ENCODE results near the gene ENTPD8. TPM values are rescaled to one million over a fixed set of nuclear protein-coding genes. Genes with fewer than 3 reads are reported as not detected.
"Not testable (repeated sequence)": the region's sequence is repeated elsewhere in the genome, so short reads cannot be mapped to it uniquely, and the experiment has no call there.

ENTPD8 gene
- total RNA-seq, 1 donor from 2014 or later = 0.05 TPM

DNA sequence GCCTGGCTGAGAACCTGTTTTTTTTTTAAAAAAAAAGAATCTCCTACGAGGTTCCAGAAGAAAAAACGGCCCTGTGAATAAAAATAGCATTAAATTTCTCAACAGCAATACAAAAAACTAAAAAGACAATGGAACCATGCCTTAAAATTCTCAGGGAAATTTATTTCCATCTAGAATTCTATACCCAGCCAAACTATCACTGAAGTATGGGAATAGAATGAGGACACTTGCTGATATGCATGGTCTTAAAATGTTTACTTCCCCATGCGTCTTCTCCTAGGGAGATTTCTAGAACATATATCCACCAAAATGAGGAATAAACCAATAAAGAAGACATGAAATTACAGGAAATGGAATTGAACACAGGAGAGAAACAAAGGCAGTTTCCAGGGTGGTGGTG, 34.5 kb upstream of the ENTPD8 start:
- no peak for DNase-seq (ENCODE audit: low read depth)

GRCh38 chr9:137474271-137474670, 33.1 kb upstream of the ENTPD8 start:
- DNase-seq (ENCODE audit: low read depth) = no peak

DNA sequence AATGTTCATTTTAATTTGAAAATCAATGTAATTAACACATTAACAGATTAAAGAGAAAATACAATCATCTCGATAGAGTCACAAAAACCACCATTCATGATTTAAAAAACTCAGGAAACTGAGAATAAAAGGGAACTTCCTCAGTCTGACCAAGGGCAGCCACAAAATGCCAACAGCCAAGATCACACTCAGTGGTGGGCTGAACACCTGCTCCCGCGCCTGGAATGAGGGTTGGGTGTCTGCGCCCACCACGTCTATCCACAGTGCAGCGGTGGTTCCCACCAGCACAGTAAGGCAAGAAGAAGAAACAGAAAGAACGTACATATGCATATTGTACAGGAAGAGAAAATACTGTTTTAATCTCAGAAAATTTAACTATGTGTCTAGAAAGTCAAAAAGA, 29.6 kb upstream of the ENTPD8 start:
- no peak for DNase-seq (ENCODE audit: low read depth)

- DNase-seq (ENCODE audit: low read depth) = no peak
These were observed 26.7 kb upstream of the ENTPD8 start for GRCh38 chr9:137467896-137468295.

- no peak for DNase-seq (ENCODE audit: low read depth)
These were observed 26.0 kb upstream of the ENTPD8 start for GRCh38 chr9:137467161-137467581.

- DNase-seq (ENCODE audit: low read depth) = not testable (repeated sequence)
These were observed 25.4 kb upstream of the ENTPD8 start for GRCh38 chr9:137466389-137467085.

DNA sequence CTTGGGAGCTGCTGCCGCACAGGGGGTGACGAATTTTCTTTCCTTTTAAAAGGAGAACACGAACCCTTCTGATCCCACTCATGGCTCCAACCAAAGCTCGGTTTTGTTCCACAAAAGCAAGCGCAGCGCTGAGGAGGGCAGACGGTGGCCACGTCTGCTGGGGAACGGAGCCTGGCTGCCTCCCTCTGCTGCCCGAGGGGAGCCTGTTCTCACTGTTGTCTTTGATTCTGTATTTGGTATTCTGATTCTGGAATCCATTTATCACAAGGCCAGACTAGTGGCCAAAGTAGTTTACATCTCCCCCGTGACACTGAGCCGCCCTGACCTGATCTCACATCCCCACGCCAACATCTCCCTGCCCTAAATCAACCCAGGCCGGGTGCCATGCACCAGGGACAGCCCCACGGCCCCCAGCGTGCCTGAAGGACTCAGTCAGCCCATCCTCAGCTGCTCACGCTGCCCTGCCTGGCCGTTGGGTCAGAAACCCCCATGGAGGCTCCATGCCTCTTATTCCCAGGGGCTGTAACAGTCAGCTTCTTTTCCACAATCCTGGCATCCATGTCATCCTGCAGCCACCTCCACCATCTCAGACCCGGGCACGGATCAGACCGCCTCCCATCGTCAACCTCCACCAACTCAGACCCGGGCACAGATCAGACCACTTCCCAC, 24.7 kb upstream of the ENTPD8 start:
- no peak for DNase-seq (ENCODE audit: low read depth)

DNA sequence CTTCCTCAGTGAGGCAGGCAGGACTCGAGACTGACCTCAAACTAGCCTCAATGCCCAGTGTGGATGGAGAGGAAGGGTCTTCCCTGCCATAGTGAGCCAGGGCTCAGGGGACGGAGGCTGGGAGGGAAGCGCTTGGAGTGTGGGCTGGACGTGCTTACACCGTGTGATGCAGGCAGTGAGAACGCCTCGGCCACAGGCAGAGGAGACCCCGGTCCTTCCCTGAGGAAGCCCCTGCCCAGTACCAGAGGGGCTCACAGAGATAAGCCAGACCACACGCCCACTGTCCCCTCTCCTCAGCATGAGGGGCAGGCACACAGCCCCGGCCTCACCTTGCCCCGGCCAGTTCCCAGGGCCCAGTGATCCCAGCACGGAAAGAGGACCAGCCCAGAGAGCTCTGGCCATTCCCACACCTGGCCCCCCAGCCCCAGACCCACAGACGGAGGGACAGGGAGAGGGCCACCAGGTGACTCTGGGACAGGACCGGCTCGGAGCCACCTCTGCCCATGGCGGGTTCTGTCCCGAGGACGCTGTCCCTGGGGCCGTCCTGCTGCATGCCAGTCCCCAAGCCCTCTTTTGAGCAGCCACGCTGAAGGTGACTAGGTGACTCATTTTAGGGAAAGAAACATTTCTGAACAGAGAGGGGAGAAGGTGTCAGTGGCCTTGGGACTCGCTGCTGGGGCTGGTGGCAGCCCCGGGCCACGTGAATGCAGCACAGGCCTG, 24.0 kb upstream of the ENTPD8 start:
- DNase-seq (ENCODE audit: low read depth) = no peak

- DNase-seq (ENCODE audit: low read depth) = no peak
These were observed 23.3 kb upstream of the ENTPD8 start for GRCh38 chr9:137464291-137464999.

DNA sequence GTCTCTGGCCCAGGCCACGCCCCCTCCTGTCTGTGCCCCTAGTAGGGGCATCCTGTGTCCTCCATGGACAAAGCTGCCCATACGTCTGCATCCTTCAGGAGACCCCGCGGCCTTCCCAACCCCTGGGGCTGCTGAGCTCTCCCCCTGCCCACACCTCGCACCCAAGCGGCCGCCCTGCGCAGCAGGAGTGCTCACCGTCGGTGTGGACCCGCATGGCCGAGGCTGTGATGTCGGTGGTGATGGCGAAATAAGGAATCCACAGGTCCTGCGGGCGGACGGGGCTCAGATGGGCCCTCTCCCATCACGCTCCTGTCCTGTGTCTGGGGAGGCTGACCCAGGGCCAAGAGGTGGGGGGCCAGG, 22.8 kb upstream of the ENTPD8 start:
- DNase-seq (ENCODE audit: low read depth) = no peak

- DNase-seq (ENCODE audit: low read depth) = no peak
These were observed 22.1 kb upstream of the ENTPD8 start for GRCh38 chr9:137462986-137463930.

- DNase-seq (ENCODE audit: low read depth) = no peak
These were observed 21.3 kb upstream of the ENTPD8 start for GRCh38 chr9:137462396-137462985.

DNA sequence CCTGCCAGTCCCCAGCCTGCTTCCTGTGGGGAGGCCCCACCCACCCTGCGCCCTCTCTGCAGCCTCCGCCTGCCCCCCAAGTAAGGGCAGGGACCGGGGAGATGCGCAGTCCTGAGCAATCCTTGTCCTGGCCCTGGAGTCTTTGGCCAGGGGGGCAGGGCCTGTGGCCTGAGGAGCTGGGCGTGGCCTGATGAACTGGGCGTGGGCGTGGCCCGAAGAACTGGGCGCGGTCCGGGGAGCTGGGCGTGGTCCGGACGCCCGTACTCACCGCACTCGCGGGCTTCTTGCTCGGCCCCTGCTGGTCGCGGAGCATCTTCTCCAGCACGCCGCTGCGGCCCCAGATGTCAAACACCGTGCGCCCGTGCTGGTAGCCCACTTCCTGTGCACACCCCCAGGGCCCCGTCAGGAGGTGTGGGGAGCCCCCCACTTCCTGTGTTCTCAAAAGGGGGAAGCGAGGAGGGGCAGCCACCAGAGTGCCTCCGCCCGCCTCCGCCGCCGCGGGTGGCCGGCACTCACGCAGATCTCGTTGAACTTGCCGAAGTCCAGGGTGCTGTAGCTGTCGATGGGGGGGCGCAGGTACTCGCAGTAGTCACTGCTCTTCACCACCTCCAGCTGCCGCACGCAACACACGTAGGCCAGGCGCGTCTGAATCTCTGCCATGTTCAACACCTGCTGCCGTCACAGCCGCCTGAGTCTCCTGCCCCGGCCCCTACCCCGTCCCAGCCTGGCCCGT, 20.7 kb upstream of the ENTPD8 start:
- DNase-seq (ENCODE audit: low read depth) = no peak

- DNase-seq (ENCODE audit: low read depth) = no peak
These were observed 20.1 kb upstream of the ENTPD8 start for GRCh38 chr9:137461316-137461662.

DNA sequence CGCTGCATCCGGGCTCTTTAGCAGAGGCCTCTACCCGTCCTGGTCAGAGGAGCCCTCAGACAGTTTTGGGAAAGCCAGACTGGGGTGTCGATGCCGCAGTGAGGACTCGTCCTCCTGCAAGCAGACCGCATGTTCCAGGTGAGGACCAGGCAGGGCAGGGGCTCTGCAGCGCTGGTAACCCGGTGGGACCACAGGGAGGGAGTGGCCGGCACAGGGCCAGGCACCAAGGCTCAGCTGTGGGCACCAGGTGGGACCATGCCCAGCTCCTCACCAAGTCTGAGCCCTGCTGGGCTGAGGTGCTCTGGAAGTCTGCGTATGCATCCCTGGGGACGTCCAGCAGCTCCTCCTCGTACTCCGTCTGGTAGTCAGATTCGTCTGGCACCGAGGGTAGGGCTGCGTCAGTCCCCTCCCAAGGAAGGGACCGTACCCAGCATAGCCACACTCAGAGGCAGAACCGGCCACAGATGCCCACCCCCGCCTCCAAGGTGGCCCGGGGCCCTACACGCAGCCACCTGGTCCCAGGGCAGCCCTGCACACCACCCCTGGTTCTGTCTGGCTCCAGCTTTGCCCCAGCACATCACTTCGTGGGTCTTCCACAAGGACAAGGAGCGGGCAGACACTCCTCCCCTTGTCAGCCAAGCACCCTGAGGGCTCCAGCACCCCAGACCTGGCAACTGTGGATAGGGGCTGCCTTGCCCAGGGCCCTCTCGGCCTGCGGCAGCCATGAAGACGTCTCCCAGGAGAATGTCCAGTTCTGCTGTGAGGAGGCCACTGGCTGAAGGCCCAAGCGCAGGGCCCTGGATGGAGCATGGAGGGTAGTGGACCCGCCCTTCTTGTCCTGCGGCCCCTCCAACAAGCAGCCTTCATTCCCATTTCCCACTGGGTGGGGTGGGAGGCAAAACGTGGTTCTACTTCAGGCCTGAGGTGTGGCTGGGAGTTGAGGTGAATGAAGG, 19.5 kb upstream of the ENTPD8 start:
- DNase-seq (ENCODE audit: low read depth) = no peak

DNA sequence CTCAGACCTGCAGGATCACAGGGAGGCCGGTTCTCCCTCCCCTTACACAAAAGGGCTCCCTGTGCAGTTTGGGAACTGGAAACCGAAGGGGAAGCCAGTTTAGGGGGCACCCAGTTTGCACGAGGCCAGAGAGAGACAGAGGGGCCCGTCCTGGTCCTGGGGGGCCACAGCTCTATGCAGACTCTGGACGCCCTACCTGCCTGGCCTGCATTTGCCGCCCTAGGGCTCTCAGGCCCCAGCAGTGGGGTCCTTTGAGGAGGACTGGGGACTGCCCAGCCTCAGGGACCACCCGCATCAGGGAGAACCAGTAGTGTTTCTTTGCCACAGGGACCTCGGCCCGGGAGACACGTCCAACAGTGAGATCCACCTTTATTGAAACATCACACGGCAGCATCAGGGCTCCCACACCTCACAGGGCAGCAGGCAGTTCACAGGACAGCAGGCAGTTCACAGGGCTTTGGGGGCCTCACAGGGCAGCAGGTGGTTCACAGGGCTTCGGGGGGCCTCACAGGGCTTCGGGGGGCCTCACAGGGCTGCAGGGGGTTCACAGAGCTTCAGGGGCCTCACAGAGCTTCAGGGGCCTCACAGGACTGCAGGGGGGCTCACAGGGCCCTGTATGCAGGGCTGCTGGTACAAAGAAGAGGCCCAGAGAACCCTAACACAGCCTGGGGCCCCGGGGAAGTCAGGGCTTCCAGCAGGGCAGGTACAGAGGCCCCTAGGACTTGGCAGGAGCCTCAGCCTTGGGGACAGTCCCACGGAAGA, 18.6 kb upstream of the ENTPD8 start:
- DNase-seq (ENCODE audit: low read depth) = no peak

GRCh38 chr9:137459152-137459600, 18.0 kb upstream of the ENTPD8 start, which contains the start of gene NSMF:
TSS of gene NSMF (minus strand) at chr9:137459334. CDS start at chr9:137459102, 232 bp downstream.
- DNase-seq (ENCODE audit: low read depth) = peak; percentile 46

Measured in renal cortical epithelial cell (primary cell).